K562 (cell line): Measurements from ENCODE around the gene COMMD1. TPM values are rescaled to one million over a fixed set of nuclear protein-coding genes. Genes with fewer than 3 reads are reported as not detected.

ENCODE experiments used
- ATAC-seq: fragments of 200-7000 bp; cut with Tn5 transposase; 3 replicates; pipeline ENCODE4 v1.9.1; 2020; ENCODE audit warnings: moderate library complexity
- BruUV-seq: library from RNA; stranded (reverse); fragments of 400-500 nt; replicated peaks from 2 replicates; lab custom pipeline; 2021; lab: Mats Ljungman, UMichigan
- CTCF ChIA-PET: fragments of 300-600 bp; formaldehyde crosslinking; extraction: SDS; loops from one replicate; lab custom pipeline; 2021; ENCODE audit warnings: low intra/inter-chr PET ratio; lab: Yijun Ruan, JAX
- POLR2A ChIA-PET: fragments of 300-600, 350-650 bp; sonication (Branson Sonifier 250); formaldehyde crosslinking; extraction: SDS; loops from one replicate; lab custom pipeline; 2021; ENCODE audit warnings: antibody characterized with exemption, inconsistent platforms; lab: Yijun Ruan, JAX
- DNase-seq, 4 experiments: peaks; one replicate each; pipeline versions ENCODE4 v3.0.0 to v3.0.0-alpha.2; 2011 to 2018; ENCODE audit warnings: low spot score in 3 of 4, mixed read lengths in 3 of 4; ENCODE audit errors: extremely low read depth in 1 of 4
- FAIRE-seq: peaks from 2 replicates; lab custom pipeline; 2011; peaks lifted over from hg19 to GRCh38; lab: Jason Lieb, UNC
- H2AFZ ChIP-seq: 2 replicates; pipeline ENCODE4 v1.6.0; 2011; ENCODE audit warnings: low read depth, low read length, control low read depth, inconsistent platforms
- H3K27ac ChIP-seq: fragments of 200-600 bp; 3 replicates; pipeline ENCODE4 v1.8.0; 2011; ENCODE audit warnings: low read depth, mild to moderate bottlenecking, control low read depth, inconsistent platforms, low read length, moderate library complexity, mixed read lengths; ENCODE audit errors: extremely low read depth
- H3K27me3 ChIP-seq, 2 experiments: fragments of 300-600 bp in 1 of 2; 2 replicates in 1 of 2; 3 replicates in 1 of 2; pipeline versions ENCODE4 v1.6.0 to v1.8.0; 2011; ENCODE audit warnings: inconsistent platforms in 2 of 2, low read length in 2 of 2, mild to moderate bottlenecking in 1 of 2, mixed read lengths in 1 of 2, moderate library complexity in 1 of 2; ENCODE audit not compliant: control insufficient read depth in 2 of 2, insufficient read depth in 2 of 2
- H3K36me3 ChIP-seq: fragments of 300-600 bp; 3 replicates; pipeline ENCODE4 v1.8.0; 2011; ENCODE audit warnings: mild to moderate bottlenecking, low read length, inconsistent platforms; ENCODE audit not compliant: control insufficient read depth, insufficient read depth
- H3K4me1 ChIP-seq, 2 experiments: fragments of 200-600 bp in 1 of 2; replicated peaks in 1 of 2; 2 replicates in 1 of 2; 3 replicates in 1 of 2; pipeline versions ENCODE4 v1.5.1 to v1.8.0; 2011; ENCODE audit warnings: inconsistent platforms in 2 of 2, low read length in 2 of 2, mild to moderate bottlenecking in 1 of 2, mixed read lengths in 1 of 2, moderate library complexity in 1 of 2; ENCODE audit not compliant: control insufficient read depth in 2 of 2, insufficient read depth in 2 of 2
- H3K4me2 ChIP-seq: 2 replicates; pipeline ENCODE4 v1.6.1; 2011; ENCODE audit warnings: low read length, control low read depth, inconsistent platforms, mixed read lengths; ENCODE audit not compliant: insufficient read depth
- H3K4me3 ChIP-seq: fragments of 200-600 bp; sonication (generic), shearing (Covaris generic); 2 replicates; pipeline ENCODE4 v1.5.1; 2016; ENCODE audit warnings: control low read depth, inconsistent platforms
- H3K79me2 ChIP-seq: fragments of 200-600 bp; 3 replicates; pipeline ENCODE4 v1.8.0; 2011; ENCODE audit warnings: low read length, inconsistent platforms; ENCODE audit not compliant: control insufficient read depth, insufficient read depth
- H3K9ac ChIP-seq, 2 experiments: 2 replicates each; pipeline versions ENCODE4 v1.6.0 to v1.6.1; 2011; ENCODE audit warnings: low read depth in 2 of 2, low read length in 2 of 2, control low read depth in 1 of 2, inconsistent platforms in 1 of 2, mild to moderate bottlenecking in 1 of 2, mixed read lengths in 1 of 2; ENCODE audit not compliant: insufficient read depth in 1 of 2
- H3K9me1 ChIP-seq: one replicate; pipeline ENCODE4 v1.6.0; 2011; ENCODE audit warnings: inconsistent platforms, mild to moderate bottlenecking, low read length, moderate library complexity; ENCODE audit not compliant: control insufficient read depth, insufficient read depth
- H3K9me3 ChIP-seq: replicated peaks from 2 replicates; pipeline ENCODE4 v1.5.1; 2011; ENCODE audit warnings: low read depth, low read length, inconsistent platforms; ENCODE audit not compliant: control insufficient read depth, insufficient read depth
- H4K20me1 ChIP-seq: replicated peaks from 2 replicates; pipeline ENCODE4 v1.6.1; 2011; ENCODE audit warnings: low read length, inconsistent platforms, mixed read lengths; ENCODE audit not compliant: control insufficient read depth, insufficient read depth
- ARID2 ChIP-seq: fragments of 450-650 bp; IDR thresholded peaks from 2 replicates; pipeline ENCODE4 v1.6.1; 2017; ENCODE audit warnings: antibody characterized with exemption, mild to moderate bottlenecking
- BCLAF1 ChIP-seq, 2 experiments: fragments of 450-650 bp in 1 of 2; IDR thresholded peaks; 2 replicates each; pipeline ENCODE4 v1.6.1; 2011 to 2017; ENCODE audit warnings: low read depth in 2 of 2, antibody characterized with exemption in 1 of 2, borderline replicate concordance in 1 of 2, low read length in 1 of 2, mild to moderate bottlenecking in 1 of 2, mixed read lengths in 1 of 2; ENCODE audit not compliant: control insufficient read depth in 1 of 2
- MAFF ChIP-seq: IDR thresholded peaks from 2 replicates; pipeline ENCODE4 v1.6.1; 2012; ENCODE audit warnings: low read length, improper control_type of control experiment
- NR1H2 ChIP-seq: sonication (generic); formaldehyde crosslinking; IDR thresholded peaks from 2 replicates; pipeline ENCODE4 v1.4.0; 2020; ENCODE audit warnings: mild to moderate bottlenecking, missing genetic modification reagents
- RBM22 ChIP-seq: fragments of 200-400 bp; formaldehyde crosslinking; IDR thresholded peaks from 2 replicates; pipeline ENCODE4 v1.6.1; 2018; ENCODE audit warnings: low read length, low read depth; ENCODE audit not compliant: poor library complexity, severe bottlenecking
- SETDB1 ChIP-seq: IDR thresholded peaks from one replicate; pipeline ENCODE4 v1.6.1; 2012; ENCODE audit warnings: low read length, control low read depth, inconsistent platforms
- TCF3 ChIP-seq: sonication (generic); formaldehyde crosslinking; IDR thresholded peaks from 2 replicates; pipeline ENCODE4 v1.4.0; 2020; ENCODE audit warnings: mild to moderate bottlenecking, missing genetic modification reagents
- ZBTB17 ChIP-seq: fragments of 450-650 bp; formaldehyde crosslinking; IDR thresholded peaks from 2 replicates; pipeline ENCODE4 v1.4.0; 2020; ENCODE audit warnings: mild to moderate bottlenecking
- ZNF224 ChIP-seq: sonication (generic); formaldehyde crosslinking; IDR thresholded peaks from 2 replicates; pipeline ENCODE4 v1.8.0; 2022; ENCODE audit warnings: mild to moderate bottlenecking, missing genetic modification reagents
- WGBS: fragments of 100-300 bp; shearing (Covaris generic); methylation state at CpG from one replicate; pipeline ENCODE4 v1.1.6; 2016; ENCODE audit warnings: low coverage, mixed read lengths; ENCODE audit not compliant: insufficient coverage; ENCODE audit errors: missing lambda C conversion rate; 5-methylcytosine and 5-hydroxymethylcytosine counted together
- in situ Hi-C: fragments of 300-500 bp; cut with MboI; formaldehyde crosslinking; loops from 4 replicates; pipeline ENCODE4 v1.15.0; 2018; ENCODE audit warnings: inconsistent platforms, mixed read lengths
- intact Hi-C: fragments of 100-400 bp; cut with micrococcal nuclease; formaldehyde crosslinking; loops from 2 replicates; pipeline ENCODE4 v1.14.2; 2022
- polyA plus RNA-seq, 8 experiments: library from polyadenylated mRNA; depleted of rRNA in 4 of 8; stranded (reverse) in 5 of 8; unstranded in 3 of 8; fragments of >200 nt; fragmentation: Nextera tagmentation in 2 of 8; fragmentation: Illumina TruSeq in 1 of 8; extraction: Ambion mirVana in 2 of 8; extraction: Trizol in 1 of 8; gene quantifications; 2 replicates each; pipeline versions ENCODE4 v1.2.1 to v1.2.3, GENCODE V29; 2011 to 2014; ENCODE audit warnings: inconsistent platforms in 1 of 8, missing spikeins in 1 of 8
- total RNA-seq, 7 experiments: library from RNA; depleted of rRNA in 6 of 7; stranded (reverse); fragments of >200 nt in 6 of 7; fragmentation: Illumina TruSeq in 2 of 7; extraction: Trizol in 2 of 7; gene quantifications; 2 replicates each; pipeline versions ENCODE4 v1.2.1 to v1.2.3, GENCODE V29; 2011 to 2021; ENCODE audit warnings: low replicate concordance in 1 of 7

Gene COMMD1
- total and polyA plus RNA-seq, 9 of the 15 experiments (the other 6 are each of a cell fraction or from before 2014, with no cell fraction given), result 14.4 to 77.0 (median 21.4) TPM

DNA sequence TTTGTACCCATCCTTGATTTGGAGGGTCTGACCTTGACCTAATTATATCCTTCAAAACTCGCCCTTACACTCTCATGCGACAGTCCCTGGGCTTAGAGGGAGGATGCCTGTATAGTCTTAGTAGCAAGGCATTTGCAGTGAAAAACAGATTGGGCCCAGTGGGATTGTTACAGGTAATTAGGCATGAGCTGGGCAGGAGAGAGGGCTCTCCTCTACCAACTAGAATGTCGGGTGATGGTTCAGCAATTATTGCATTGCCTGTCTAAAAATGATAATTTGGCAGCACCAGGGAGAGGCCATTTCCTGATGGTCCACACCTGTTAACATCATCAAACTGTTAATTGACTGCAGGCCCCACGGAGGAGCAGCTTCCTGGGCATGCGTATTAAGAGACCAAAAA lies 32.4 kb downstream of the COMMD1 start:
- FAIRE-seq (no peak), DNase-seq (no peak), ATAC-seq (no peak)
- no peak for TF ChIP-seq SETDB1
- TF ChIP-seq RBM22, result no peak
- TF ChIP-seq ZBTB17 (CRISPR knock-in tag), result no peak
- TF ChIP-seq ARID2, result no peak
- no peak for TF ChIP-seq ZNF224 (CRISPR knock-in tag)
- TF ChIP-seq NR1H2, result no peak
- no peak for TF ChIP-seq BCLAF1 (IDR thresholded peaks at IDR 0.05; ENCODE audit: borderline replicate concordance in 1 of 2, control insufficient read depth in 1 of 2, low read depth in 2 of 2, low read length in 1 of 2)
- no peak for TF ChIP-seq TCF3
- no peak for TF ChIP-seq MAFF
- in situ Hi-C loops, result no loop called here
- Histone ChIP-seq H3K79me2 (no peaks in the 10 kb centered on the region), H3K36me3 (no peaks in the 10 kb centered on the region), H3K27me3 (no peaks in the 10 kb centered on the region), H2AFZ (no peak overlapping the region), H3K9ac (no peak overlapping the region), H3K9me3 (no peaks in the 10 kb centered on the region), H3K4me1 (no peaks in the 10 kb centered on the region), H4K20me1 (no peaks in the 10 kb centered on the region), H3K4me2 (no peak overlapping the region), H3K9me1 (no peaks in the 10 kb centered on the region), H3K27ac (no peak overlapping the region), H3K4me3 (no peak overlapping the region)
- BruUV-seq, result no TSS peak
- WGBS, result 57% methylated on average over 5 of the region's 5 CpGs
- intact Hi-C loops, result no loop called here
- ChIA-PET CTCF (no interaction called here), POLR2A (interaction anchor here (1.0 kb wide), 1 partner anchor 10 kb away, joined by 3 read pairs; no protein-coding TSS in a partner anchor)
